ENCODE measurements around the gene CCDC121.

CCDC121 gene

GRCh38 chr2:27663285-27664153 lies 34.7 kb upstream of the CCDC121 start, which contains the start of the genes SLC4A1AP and SUPT7L (continued):
- peak; percentile 96 for TF ChIP-seq REPIN1 (tag by site-specific recombination; IDR thresholded peaks at IDR 0.05; ENCODE audit: low read depth)
- no peak for TF ChIP-seq ZFP41 (tag by site-specific recombination; IDR thresholded peaks at IDR 0.05; ENCODE audit: borderline replicate concordance)
- no peak for TF ChIP-seq ZNF354C (tag by site-specific recombination; IDR thresholded peaks at IDR 0.05; ENCODE audit: borderline replicate concordance, low read depth)
- TF ChIP-seq ZNF266 (tag by site-specific recombination; IDR thresholded peaks at IDR 0.05; ENCODE audit: low read depth) = no peak
- TF ChIP-seq ZSCAN16 (tag by site-specific recombination; IDR thresholded peaks at IDR 0.05) = 0 out of 2 replicates have a peak, but pooled peaks have one; percentile 22
- TF ChIP-seq TRIM28 (IDR thresholded peaks at IDR 0.05; ENCODE audit: borderline replicate concordance, low read length) = peak; percentile 88
- peak; percentile 87 for TF ChIP-seq ZBTB21 (tag by site-specific recombination; IDR thresholded peaks at IDR 0.05)
- no peak for TF ChIP-seq ZNF645 (tag by site-specific recombination; IDR thresholded peaks at IDR 0.05)
- peak; percentile 68; the same call in 1 of the 2 replicates for TF ChIP-seq PRDM4 (tag by site-specific recombination; IDR thresholded peaks at IDR 0.05)
- TF ChIP-seq ZNF223 (tag by site-specific recombination; IDR thresholded peaks at IDR 0.05) = 0 out of 2 replicates have a peak, but pooled peaks have one; percentile 44
- TF ChIP-seq ZBTB1 (tag by site-specific recombination; IDR thresholded peaks at IDR 0.05) = 0 out of 2 replicates have a peak, but pooled peaks have one; percentile 19
- TF ChIP-seq ZNF629 (tag by site-specific recombination; IDR thresholded peaks at IDR 0.05) = peak; percentile 94
- TF ChIP-seq ZNF133 (tag by site-specific recombination; IDR thresholded peaks at IDR 0.05) = no peak
- 0 out of 2 replicates have a peak, but pooled peaks have one; percentile 44 for TF ChIP-seq ZNF513 (tag by site-specific recombination; IDR thresholded peaks at IDR 0.05)
- TF ChIP-seq ZNF18 (tag by site-specific recombination; IDR thresholded peaks at IDR 0.05) = 0 out of 2 replicates have a peak, but pooled peaks have one; percentile 13
- 0 out of 2 replicates have a peak, but pooled peaks have one; percentile 29 for TF ChIP-seq EGR2 (tag by site-specific recombination; IDR thresholded peaks at IDR 0.05; ENCODE audit: low read depth)
- peak; percentile 71; the same call in 1 of the 2 replicates for TF ChIP-seq HOXD13 (CRISPR knock-in tag; IDR thresholded peaks at IDR 0.05; ENCODE audit: borderline replicate concordance)
- TF ChIP-seq ZNF571 (tag by site-specific recombination; IDR thresholded peaks at IDR 0.05) = no peak
- TF ChIP-seq BCL11B (tag by site-specific recombination; IDR thresholded peaks at IDR 0.05; ENCODE audit: low read depth) = no peak
- peak; percentile 80 for TF ChIP-seq ZNF664 (tag by site-specific recombination; IDR thresholded peaks at IDR 0.05)
- no peak for TF ChIP-seq ZNF175 (tag by site-specific recombination; IDR thresholded peaks at IDR 0.05)
- TF ChIP-seq PRDM1 (tag by site-specific recombination; IDR thresholded peaks at IDR 0.05) = no peak
- TF ChIP-seq MEIS1 (CRISPR knock-in tag; IDR thresholded peaks at IDR 0.05; ENCODE audit: borderline replicate concordance) = no peak
- TF ChIP-seq REST (tag by site-specific recombination; IDR thresholded peaks at IDR 0.05) = peak; percentile 66
- TF ChIP-seq ZNF214 (tag by site-specific recombination; IDR thresholded peaks at IDR 0.05; ENCODE audit: borderline replicate concordance) = no peak
- peak; percentile 99 for TF ChIP-seq YY2 (tag by site-specific recombination; IDR thresholded peaks at IDR 0.05)
- no peak for TF ChIP-seq ZNF311 (tag by site-specific recombination; IDR thresholded peaks at IDR 0.05; ENCODE audit: borderline replicate concordance)
- TF ChIP-seq ZIC2 (tag by site-specific recombination; IDR thresholded peaks at IDR 0.05) = no peak
- TF ChIP-seq ZNF239 (tag by site-specific recombination; IDR thresholded peaks at IDR 0.05) = no peak
- no peak for TF ChIP-seq ZNF426 (tag by site-specific recombination; IDR thresholded peaks at IDR 0.05)
